H9 (cell line): ENCODE data around the gene ENTREP3. TPM values are rescaled to one million over a fixed set of nuclear protein-coding genes. Genes with fewer than 3 reads are reported as not detected.

ENCODE experiments used
- DNase-seq: peaks from one replicate; pipeline ENCODE4 v3.0.0-alpha.2; 2017
- H2AFZ ChIP-seq: one replicate; pipeline ENCODE4 v1.6.1; 2013; ENCODE audit warnings: mild to moderate bottlenecking, low read length, control low read depth, moderate library complexity
- H2AK5ac ChIP-seq: 2 replicates; pipeline ENCODE4 v1.6.1; 2013; ENCODE audit warnings: low read length, control low read depth, mixed read lengths; ENCODE audit not compliant: insufficient read length
- H2BK120ac ChIP-seq: one replicate; pipeline ENCODE4 v1.6.1; 2013; ENCODE audit warnings: low read depth, mild to moderate bottlenecking, low read length, control low read depth, inconsistent platforms; ENCODE audit not compliant: poor library complexity, severe bottlenecking
- H2BK12ac ChIP-seq: 2 replicates; pipeline ENCODE4 v1.6.1; 2013; ENCODE audit warnings: low read length, control low read depth, mixed read lengths, low read depth; ENCODE audit not compliant: insufficient read length
- H2BK15ac ChIP-seq: 2 replicates; pipeline ENCODE4 v1.6.1; 2013; ENCODE audit warnings: low read depth, low read length, control low read depth
- H2BK20ac ChIP-seq: one replicate; pipeline ENCODE4 v1.6.1; 2013; ENCODE audit warnings: low read depth, mild to moderate bottlenecking, low read length, control low read depth, inconsistent platforms; ENCODE audit not compliant: poor library complexity, severe bottlenecking
- H2BK5ac ChIP-seq: 2 replicates; pipeline ENCODE4 v1.6.1; 2013; ENCODE audit warnings: low read length, control low read depth, mixed read lengths; ENCODE audit not compliant: insufficient read length
- H3K14ac ChIP-seq: 2 replicates; pipeline ENCODE4 v1.6.1; 2013; ENCODE audit warnings: low read length, control low read depth; ENCODE audit not compliant: insufficient read depth
- H3K18ac ChIP-seq: 2 replicates; pipeline ENCODE4 v1.6.1; 2013; ENCODE audit warnings: low read depth, mild to moderate bottlenecking, mixed read lengths, low read length, control low read depth; ENCODE audit not compliant: insufficient read length
- H3K23ac ChIP-seq: 2 replicates; pipeline ENCODE4 v1.6.1; 2013; ENCODE audit warnings: low read length, control low read depth, mixed read lengths, low read depth; ENCODE audit not compliant: insufficient read length
- H3K23me2 ChIP-seq: 2 replicates; pipeline ENCODE4 v1.6.1; 2013; ENCODE audit warnings: low read depth, mild to moderate bottlenecking, mixed read lengths, low read length, control low read depth; ENCODE audit not compliant: insufficient read length, poor library complexity, severe bottlenecking
- H3K27ac ChIP-seq: 2 replicates; pipeline ENCODE4 v1.5.1; 2013; ENCODE audit warnings: low read length, control low read depth, mixed read lengths, low read depth; ENCODE audit not compliant: insufficient read length
- H3K27me3 ChIP-seq: 2 replicates; pipeline ENCODE4 v1.6.1; 2013; ENCODE audit warnings: low read length, control low read depth, inconsistent platforms; ENCODE audit not compliant: insufficient read depth
- H3K4ac ChIP-seq: 2 replicates; pipeline ENCODE4 v1.6.1; 2013; ENCODE audit warnings: low read depth, mild to moderate bottlenecking, control low read depth, inconsistent platforms, low read length, moderate library complexity
- H3K4me1 ChIP-seq: 2 replicates; pipeline ENCODE4 v1.6.1; 2013; ENCODE audit warnings: low read length, control low read depth, inconsistent platforms; ENCODE audit not compliant: insufficient read depth
- H3K4me2 ChIP-seq: 2 replicates; pipeline ENCODE4 v1.6.1; 2013; ENCODE audit warnings: low read length, control low read depth, mixed read lengths; ENCODE audit not compliant: insufficient read length, insufficient read depth
- H3K56ac ChIP-seq: 2 replicates; pipeline ENCODE4 v1.6.1; 2013; ENCODE audit warnings: low read depth, mild to moderate bottlenecking, mixed read lengths, low read length, control low read depth; ENCODE audit not compliant: insufficient read length
- H3K79me1 ChIP-seq: 2 replicates; pipeline ENCODE4 v1.6.1; 2013; ENCODE audit warnings: low read depth, mild to moderate bottlenecking, moderate library complexity, low read length, control low read depth, inconsistent platforms; ENCODE audit not compliant: insufficient read depth, poor library complexity, severe bottlenecking
- H3K79me2 ChIP-seq: 2 replicates; pipeline ENCODE4 v1.6.1; 2013; ENCODE audit warnings: low read length, control low read depth, inconsistent platforms; ENCODE audit not compliant: insufficient read depth
- H3K9ac ChIP-seq: 2 replicates; pipeline ENCODE4 v1.6.1; 2013; ENCODE audit warnings: low read length, control low read depth, mixed read lengths; ENCODE audit not compliant: insufficient read length; ENCODE audit errors: extremely low read depth
- H3K9me3 ChIP-seq: one replicate; pipeline ENCODE4 v1.6.1; 2013; ENCODE audit warnings: low read depth, low read length, inconsistent platforms; ENCODE audit not compliant: control insufficient read depth
- H3T11ph ChIP-seq: one replicate; pipeline ENCODE4 v1.6.1; 2013; ENCODE audit warnings: mild to moderate bottlenecking, low read length, control low read depth, inconsistent platforms
- H4K20me1 ChIP-seq: one replicate; pipeline ENCODE4 v1.6.1; 2013; ENCODE audit not compliant: control insufficient read depth, insufficient read length, insufficient read depth
- H4K5ac ChIP-seq: 2 replicates; pipeline ENCODE4 v1.6.1; 2013; ENCODE audit warnings: low read depth, mild to moderate bottlenecking, mixed read lengths, low read length, control low read depth; ENCODE audit not compliant: insufficient read length
- H4K8ac ChIP-seq: replicated peaks from 2 replicates; pipeline ENCODE4 v1.6.1; 2013; ENCODE audit warnings: low read length, control low read depth, mixed read lengths, low read depth; ENCODE audit not compliant: insufficient read length
- H4K91ac ChIP-seq: 2 replicates; pipeline ENCODE4 v1.6.1; 2013; ENCODE audit warnings: low read depth, mild to moderate bottlenecking, moderate library complexity, mixed read lengths, low read length, control low read depth; ENCODE audit not compliant: insufficient read length
- H3K27ac Mint-ChIP-seq, 3 experiments: 2 replicates in 2 of 3; 3 replicates in 1 of 3; pipeline ENCODE4 v1.8.0; 2020 to 2021; ENCODE audit warnings: mixed read lengths in 3 of 3, mild to moderate bottlenecking in 1 of 3, moderate library complexity in 1 of 3
- H3K27me3 Mint-ChIP-seq: 2 replicates; pipeline ENCODE4 v1.8.0; 2021; ENCODE audit warnings: low read depth, mild to moderate bottlenecking, moderate library complexity, mixed read lengths
- H3K36me3 Mint-ChIP-seq, 3 experiments: 2 replicates in 2 of 3; 3 replicates in 1 of 3; pipeline ENCODE4 v1.8.0; 2020 to 2021; ENCODE audit warnings: low read depth in 3 of 3, mixed read lengths in 3 of 3; ENCODE audit not compliant: insufficient read depth in 1 of 3
- H3K4me1 Mint-ChIP-seq, 2 experiments: 2 replicates each; pipeline ENCODE4 v1.8.0; 2020; ENCODE audit warnings: mixed read lengths in 2 of 2
- H3K4me3 Mint-ChIP-seq, 2 experiments: 2 replicates in 1 of 2; 3 replicates in 1 of 2; pipeline ENCODE4 v1.8.0; 2020 to 2021; ENCODE audit warnings: mild to moderate bottlenecking in 2 of 2, mixed read lengths in 2 of 2, moderate library complexity in 1 of 2
- H3K9me3 Mint-ChIP-seq, 2 experiments: 2 replicates in 1 of 2; 3 replicates in 1 of 2; pipeline ENCODE4 v1.8.0; 2020; ENCODE audit warnings: mild to moderate bottlenecking in 2 of 2, mixed read lengths in 2 of 2, moderate library complexity in 1 of 2
- CTCF ChIP-seq: fragments of 200-600 bp; sonication (generic); conservative IDR thresholded peaks from 3 replicates; pipeline ENCODE4 v1.8.0; 2021; ENCODE audit warnings: antibody characterized with exemption, mild to moderate bottlenecking
- WGBS: extraction: QIAGEN DNeasy Blood & Tissue Kit; methylation state at CpG from one replicate; pipeline ENCODE4 v1.1.7; 2013; ENCODE audit warnings: missing lambda C conversion rate, low lambda C conversion rate, mixed read lengths; ENCODE audit not compliant: insufficient read length; ENCODE audit errors: extremely low coverage; 5-methylcytosine and 5-hydroxymethylcytosine counted together
- total RNA-seq: library from RNA; stranded (reverse); gene quantifications from 2 replicates; pipeline ENCODE4 v1.2.1, GENCODE V29; 2021

ENTREP3 gene
- total RNA-seq, 1 experiment from 2014 or later = 41.0 TPM

GRCh38 chr1:155304558-155305063 lies 49.3 kb upstream of the ENTREP3 start:
- peak overlapping the region in 1 of 3 experiments; percentile 24; a peak in 2 of 7 replicates for H3K27ac Mint-ChIP-seq
- DNase-seq = no peak

More at GRCh38 chr1:155304558-155305063, 49.3 kb upstream of the ENTREP3 start:
- WGBS = no CpG with 5 or more reads among the region's 11 CpGs
- no peak overlapping the region for H3K14ac ChIP-seq
- Mint-ChIP-seq H3K27me3 (no peaks in the 10 kb centered on the region; the same call in 1 of the 2 replicates), H3K4me1 (peaks cover 9 to 12% of the 10 kb centered on the region in 2 experiments), H3K4me3 (no peak overlapping the region), H3K9me3 (no peaks in the 10 kb centered on the region), H3K36me3 (no peaks in the 10 kb centered on the region; a peak in 1 of 7 replicates)
- H2BK120ac ChIP-seq = no peak overlapping the region
- no peaks in the 10 kb centered on the region for H3K27me3 ChIP-seq
- H3K27ac ChIP-seq = no peak overlapping the region
- H2AK5ac ChIP-seq = no peak overlapping the region
- H3K4me2 ChIP-seq = no peak overlapping the region
- TF ChIP-seq CTCF = no peak
- no peaks in the 10 kb centered on the region for H4K20me1 ChIP-seq
- H3K9ac ChIP-seq = no peak overlapping the region
- no peak overlapping the region for H2AFZ ChIP-seq
- no peak overlapping the region for H4K5ac ChIP-seq
- no peaks in the 10 kb centered on the region for H3K9me3 ChIP-seq
- H3K56ac ChIP-seq = no peak overlapping the region
- no peak overlapping the region for H3K23ac ChIP-seq
- no peak overlapping the region for H4K91ac ChIP-seq
- H2BK15ac ChIP-seq = no peak overlapping the region
- H3K4ac ChIP-seq = no peak overlapping the region
- no peak overlapping the region for H2BK12ac ChIP-seq
- peaks cover 4% of the 10 kb centered on the region; the same call in 1 of the 2 replicates for H3K79me2 ChIP-seq
- no peak overlapping the region for H2BK20ac ChIP-seq
- no peaks in the 10 kb centered on the region for H3K4me1 ChIP-seq
- H4K8ac ChIP-seq = no peak overlapping the region
- no peaks in the 10 kb centered on the region for H3K79me1 ChIP-seq
- H2BK5ac ChIP-seq = no peak overlapping the region
- H3T11ph ChIP-seq = no peak overlapping the region
- peaks cover 4% of the 10 kb centered on the region for H3K23me2 ChIP-seq
- no peak overlapping the region for H3K18ac ChIP-seq
